Fibroblast of skin of right quadriceps (primary cell): ENCODE measurements around the gene LRP11.
"Not testable (repeated sequence)": the region's sequence is repeated elsewhere in the genome, so short reads cannot be mapped to it uniquely, and the experiment has no call there.

Experiments
- DNase-seq: peaks from one replicate; pipeline ENCODE4 v3.0.0-alpha.2; 2013

LRP11 gene

GRCh38 chr6:149863698-149864577 is at the start of gene LRP11:
Gene LRP11 (minus strand): TSS chr6:149864359. CDS start chr6:149864020, 339 bp downstream.
- DNase-seq = peak; percentile 82

DNA sequence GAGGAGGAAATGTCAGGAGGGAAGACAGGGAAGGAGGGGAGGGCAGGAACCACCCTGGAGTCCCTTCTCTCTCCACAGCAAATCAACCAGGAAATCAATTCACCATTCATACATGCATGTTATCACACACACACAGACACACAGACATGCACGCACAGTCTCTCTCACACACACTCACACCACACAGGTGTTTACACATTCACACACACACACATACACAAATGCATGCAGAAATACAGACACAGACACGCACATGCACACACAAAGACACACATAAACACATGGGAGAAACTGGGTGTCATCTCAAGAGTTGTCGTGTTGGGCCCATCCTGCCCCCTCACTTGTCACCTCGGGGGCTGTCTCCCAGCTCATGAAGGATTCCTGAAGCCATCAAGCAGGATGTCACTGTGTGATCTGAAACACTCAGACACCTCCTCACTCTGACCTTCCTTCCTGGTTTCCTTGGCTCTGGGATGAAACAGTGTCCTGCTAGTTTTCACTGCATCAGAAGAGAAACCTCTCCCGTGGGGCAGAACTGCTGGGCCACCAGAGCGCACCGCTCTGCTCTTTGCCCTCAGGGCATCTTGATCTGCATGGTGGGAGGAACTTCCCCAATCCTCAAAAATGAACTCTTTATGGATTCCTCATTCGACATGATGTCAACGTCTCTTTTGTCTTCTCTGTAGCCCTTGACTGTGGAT is 49.5 kb upstream of the LRP11 start:
- DNase-seq = no peak

DNA sequence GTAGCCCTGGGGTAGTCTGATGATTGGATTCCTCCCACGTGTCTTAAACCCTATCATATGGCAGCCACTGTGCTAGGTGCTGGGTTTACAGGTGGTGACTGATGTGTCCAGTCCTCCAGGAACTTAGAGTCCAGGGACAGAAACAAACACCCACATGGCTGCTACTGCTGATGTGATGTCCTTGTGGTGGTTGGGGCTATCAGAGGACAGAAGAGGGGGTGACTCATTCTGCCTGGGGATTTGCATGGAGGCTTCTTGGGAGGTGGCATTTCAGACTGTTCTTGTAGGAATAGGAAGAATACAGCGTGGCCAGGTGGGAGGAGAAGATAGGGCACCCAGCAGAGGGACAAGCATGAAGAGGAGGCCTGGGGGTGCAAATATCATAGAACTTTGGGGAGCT is 48.9 kb upstream of the LRP11 start:
- no peak for DNase-seq

DNA sequence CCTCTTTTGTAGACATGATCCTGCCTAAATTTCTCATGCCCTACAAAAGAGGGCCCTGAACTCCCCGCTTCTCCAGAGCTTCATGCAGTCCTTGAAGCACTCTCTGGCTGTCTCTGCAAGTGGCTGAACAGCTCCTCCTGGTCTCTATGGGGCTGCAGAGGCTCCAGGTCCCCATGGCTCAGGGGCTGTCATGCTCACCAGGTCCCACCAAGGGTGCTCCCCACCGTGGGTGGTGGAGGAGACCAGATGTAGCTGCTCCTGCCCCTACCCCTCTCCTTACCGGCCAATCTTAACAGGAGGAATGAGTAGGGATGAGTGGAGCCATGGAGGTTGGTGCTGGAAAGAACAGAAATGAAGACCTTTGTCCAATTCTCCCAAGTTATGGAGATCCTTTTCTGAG is 48.5 kb upstream of the LRP11 start:
- DNase-seq = not testable (repeated sequence)

DNA sequence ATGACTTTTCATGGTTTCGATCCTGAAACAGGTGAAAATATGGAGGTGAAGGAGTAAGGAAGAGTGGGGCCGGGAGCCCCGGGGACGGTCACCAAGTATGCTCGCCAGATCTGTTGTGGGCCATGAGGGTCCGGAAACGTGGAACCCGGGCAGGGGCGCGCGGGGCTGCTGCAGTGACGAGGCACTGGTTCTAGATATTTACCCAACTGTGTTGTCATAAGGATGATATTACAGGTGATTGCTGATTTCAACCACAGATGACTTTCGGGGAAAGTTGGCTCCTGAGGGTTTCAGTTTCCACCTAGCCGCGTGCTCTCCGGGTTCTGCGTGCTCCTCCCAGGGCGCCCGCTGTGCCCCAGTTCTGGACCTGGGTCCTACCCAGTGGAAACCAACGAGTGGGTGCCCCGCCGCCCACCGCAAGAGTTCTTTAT is 46.6 kb upstream of the LRP11 start:
- no peak for DNase-seq

DNA sequence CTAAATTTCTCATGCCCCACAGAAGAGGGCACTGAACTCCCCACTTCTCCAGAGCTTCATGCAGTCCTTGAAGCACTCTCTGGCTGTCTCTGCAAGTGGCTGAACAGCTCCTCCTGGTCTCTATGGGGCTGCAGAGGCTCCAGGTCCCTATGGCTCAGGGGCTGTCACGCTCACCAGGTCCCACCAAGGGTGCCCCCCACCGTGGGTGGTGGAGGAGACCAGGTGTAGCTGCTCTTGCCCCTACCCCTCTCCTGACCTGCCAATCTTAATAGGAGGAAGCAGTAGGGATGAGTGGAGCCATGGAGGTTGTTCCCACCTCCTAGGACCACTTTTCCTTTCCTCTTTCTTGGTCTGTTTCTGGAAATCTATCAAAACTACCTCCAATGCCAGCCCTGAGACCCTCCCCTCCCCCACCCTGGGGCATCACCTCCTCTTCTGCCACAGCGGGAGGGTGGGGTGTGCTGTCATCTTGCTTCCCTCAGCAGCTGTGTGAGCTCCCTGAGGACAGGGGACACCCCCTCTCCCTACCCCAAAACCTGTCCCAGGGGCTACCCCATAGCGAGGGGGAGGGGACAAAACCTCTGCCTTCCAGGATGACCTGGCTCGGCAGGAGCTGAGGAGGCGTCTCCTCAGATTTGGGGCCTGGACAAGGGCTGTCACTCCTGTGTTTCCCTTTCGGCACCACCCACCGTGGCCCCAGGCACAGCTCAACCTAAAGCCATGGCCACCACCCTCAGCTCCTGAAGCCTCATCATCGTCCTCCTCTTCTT is 45.7 kb upstream of the LRP11 start:
- no peak for DNase-seq

- not testable (repeated sequence) for DNase-seq
These were observed 44.3 kb upstream of the LRP11 start for GRCh38 chr6:149908480-149908879.

- no peak for DNase-seq
These were observed 43.2 kb upstream of the LRP11 start for GRCh38 chr6:149907317-149907716.

DNA sequence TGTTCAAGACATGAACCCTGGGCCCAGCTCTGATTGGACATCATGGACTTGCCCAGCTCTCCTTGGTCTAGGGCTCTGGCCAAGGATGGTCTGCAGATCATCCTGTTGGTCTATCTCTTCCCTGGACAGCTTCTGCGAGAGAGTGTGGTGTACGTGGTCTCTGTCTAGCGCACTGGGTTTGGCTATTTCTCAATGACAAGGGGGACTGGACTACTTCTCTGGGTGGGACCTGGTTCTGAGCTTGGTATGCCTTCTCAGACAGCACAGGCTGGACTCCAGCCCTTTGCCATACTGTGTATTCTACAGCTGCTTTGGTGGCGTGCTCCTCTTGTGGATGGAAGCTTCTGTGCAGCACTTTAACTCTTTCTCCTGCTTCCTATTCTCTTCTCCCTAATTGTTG is 42.2 kb upstream of the LRP11 start:
- no peak for DNase-seq

GRCh38 chr6:149905911-149906371 is 41.8 kb upstream of the LRP11 start:
- no peak for DNase-seq

DNA sequence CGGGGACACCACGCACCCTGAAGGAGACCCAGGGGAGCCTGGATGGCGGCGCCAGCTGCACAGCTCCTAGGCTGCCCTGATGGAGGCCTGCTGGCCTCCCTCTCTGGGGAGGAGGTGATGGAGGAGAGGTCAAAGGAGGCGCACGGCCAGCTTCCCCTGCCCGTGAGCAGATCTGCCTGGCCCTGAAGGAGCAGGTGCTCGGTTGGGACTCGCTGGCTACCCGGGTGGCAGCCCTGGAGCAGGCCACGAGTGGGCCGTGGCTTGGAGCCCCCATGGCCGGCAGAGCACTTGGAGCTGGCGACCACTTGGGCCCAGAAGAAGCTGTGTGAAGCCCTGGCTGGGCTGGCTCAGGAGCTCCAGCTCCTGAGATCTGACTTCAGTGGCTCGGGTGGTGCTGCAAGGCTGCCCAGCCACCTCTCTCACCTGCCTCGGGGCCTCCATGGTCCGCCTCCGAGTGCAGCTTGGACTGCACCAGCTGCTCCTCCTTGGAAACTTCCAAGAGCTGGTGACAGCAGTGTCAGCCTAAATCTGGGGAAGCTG is 41.3 kb upstream of the LRP11 start:
- no peak for DNase-seq

DNA sequence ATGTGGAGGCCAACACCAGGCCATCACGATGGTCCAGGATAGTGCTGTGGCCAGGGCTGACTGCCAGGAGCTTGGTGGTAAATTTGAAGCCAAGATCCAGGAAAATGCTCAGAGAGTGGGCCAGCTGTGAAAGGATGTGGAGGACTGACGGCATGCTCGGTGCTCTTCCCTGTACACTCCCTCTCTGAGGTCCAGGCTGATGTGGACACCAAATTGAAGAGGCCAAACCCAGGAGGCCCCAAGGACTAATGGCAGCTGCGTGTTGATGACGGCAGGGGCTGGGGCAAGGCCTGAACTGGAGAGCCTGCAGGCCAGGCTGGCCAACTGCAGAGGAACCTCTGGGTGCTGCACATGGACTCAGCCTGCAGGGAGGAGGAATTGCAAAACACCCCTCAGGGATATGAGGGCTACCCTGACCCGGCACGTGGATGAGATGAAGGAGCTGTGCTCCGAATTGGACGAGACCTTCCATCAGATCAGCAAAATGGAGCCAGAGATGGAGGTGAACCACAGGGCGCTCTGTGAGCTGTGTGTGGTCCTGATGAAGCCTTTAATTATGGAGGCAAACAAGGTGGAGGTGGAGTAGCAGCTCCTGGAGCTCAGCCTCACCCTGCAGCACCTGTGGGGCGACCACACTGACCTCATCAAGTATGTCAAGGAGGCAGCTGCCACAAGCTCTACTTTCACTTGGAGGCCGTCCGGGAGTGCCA is 40.7 kb upstream of the LRP11 start:
- no peak for DNase-seq

GRCh38 chr6:149903938-149904611 is 39.9 kb upstream of the LRP11 start:
- DNase-seq = no peak

- no peak for DNase-seq
These were observed 37.4 kb upstream of the LRP11 start for GRCh38 chr6:149901444-149902140.

DNA sequence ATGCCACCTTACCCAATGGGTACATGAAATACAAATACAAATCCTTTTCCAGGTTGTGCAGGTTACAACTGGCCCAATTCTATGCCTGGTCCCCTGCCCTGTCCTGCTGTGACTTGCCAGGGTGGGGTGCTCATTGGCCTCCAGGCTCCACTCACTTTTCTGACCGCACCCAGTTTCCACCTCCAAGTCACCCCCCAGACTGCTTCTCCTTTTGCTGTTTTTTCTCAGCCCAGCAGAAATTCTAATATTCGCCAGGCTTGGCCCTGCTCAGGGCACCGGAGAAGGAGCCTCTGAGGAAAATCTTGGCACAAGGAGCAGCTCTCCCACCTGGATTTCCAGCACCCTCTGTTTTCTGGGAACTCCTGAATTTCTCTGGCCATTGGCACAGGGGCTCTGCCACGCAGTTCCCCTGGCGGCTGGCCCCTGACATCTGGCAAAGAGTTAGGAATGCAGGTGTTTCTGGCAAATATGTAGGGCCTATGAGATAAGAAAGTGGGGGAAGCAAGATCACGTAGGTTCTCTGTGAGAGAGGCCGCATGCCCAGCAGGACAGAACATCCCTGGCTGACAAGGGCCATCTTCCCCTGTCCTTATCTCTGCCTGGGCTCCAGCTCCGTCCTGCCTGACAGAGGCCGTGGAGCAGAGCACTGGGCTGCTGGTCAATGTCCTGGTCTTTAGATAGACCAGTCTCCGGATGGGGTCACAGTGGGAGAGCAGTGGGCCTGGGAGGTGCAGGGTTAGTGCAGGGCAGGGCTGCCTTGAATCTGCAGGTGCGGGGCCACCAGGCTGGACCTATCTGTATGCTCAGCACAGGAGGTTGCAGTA is 36.7 kb upstream of the LRP11 start:
- no peak for DNase-seq

- no peak for DNase-seq
These were observed 35.9 kb upstream of the LRP11 start for GRCh38 chr6:149899926-149900619.

- DNase-seq = no peak
These were observed 35.3 kb upstream of the LRP11 start for GRCh38 chr6:149899486-149899885.

- DNase-seq = no peak
These were observed 34.8 kb upstream of the LRP11 start for GRCh38 chr6:149898966-149899365.
